Neuronal stem cell (in vitro differentiated cells): ENCODE results near the gene CRAT.
"Not testable (repeated sequence)": the region's sequence is repeated elsewhere in the genome, so short reads cannot be mapped to it uniquely, and the experiment has no call there.

Source experiments
- DNase-seq: peaks from one replicate; pipeline ENCODE4 v3.0.0-alpha.2; 2013; ENCODE audit warnings: low spot score
- H2AFZ ChIP-seq: one replicate; pipeline ENCODE4 v1.6.1; 2013; ENCODE audit warnings: mild to moderate bottlenecking, low read length, inconsistent platforms
- H2AK5ac ChIP-seq: 2 replicates; pipeline ENCODE4 v1.6.1; 2013; ENCODE audit warnings: low read depth, mild to moderate bottlenecking, inconsistent platforms, low read length, moderate library complexity, mixed read lengths
- H2BK120ac ChIP-seq: 2 replicates; pipeline ENCODE4 v1.6.1; 2013; ENCODE audit warnings: low read depth, mild to moderate bottlenecking, inconsistent platforms, low read length, moderate library complexity, mixed read lengths
- H2BK12ac ChIP-seq: one replicate; pipeline ENCODE4 v1.6.1; 2013; ENCODE audit warnings: low read length, inconsistent platforms
- H2BK15ac ChIP-seq: 2 replicates; pipeline ENCODE4 v1.6.1; 2013; ENCODE audit warnings: mild to moderate bottlenecking, low read length, inconsistent platforms, mixed read lengths
- H2BK5ac ChIP-seq: one replicate; pipeline ENCODE4 v1.6.1; 2013; ENCODE audit warnings: inconsistent platforms, mild to moderate bottlenecking, low read length, moderate library complexity
- H3K14ac ChIP-seq: one replicate; pipeline ENCODE4 v1.6.1; 2013; ENCODE audit warnings: low read length, inconsistent platforms
- H3K18ac ChIP-seq: 2 replicates; pipeline ENCODE4 v1.6.1; 2013; ENCODE audit warnings: low read length, inconsistent platforms
- H3K23ac ChIP-seq: 2 replicates; pipeline ENCODE4 v1.6.1; 2013; ENCODE audit warnings: low read depth, mild to moderate bottlenecking, mixed read lengths, low read length, inconsistent platforms; ENCODE audit not compliant: poor library complexity
- H3K27ac ChIP-seq: replicated peaks from 3 replicates; pipeline ENCODE4 v1.5.1; 2013; ENCODE audit warnings: low read length, inconsistent platforms
- H3K27me3 ChIP-seq, 3 experiments: 2 replicates each; pipeline ENCODE4 v1.6.1; 2013; ENCODE audit warnings: low read length in 3 of 3, mild to moderate bottlenecking in 2 of 3, inconsistent platforms in 1 of 3, low read depth in 1 of 3, mixed read lengths in 1 of 3, moderate library complexity in 1 of 3; ENCODE audit not compliant: control insufficient read depth in 3 of 3, insufficient read depth in 3 of 3
- H3K36me3 ChIP-seq, 2 donors: replicated peaks in 1 of 2; 2 replicates each; pipeline ENCODE4 v1.6.1; 2013; ENCODE audit warnings: low read length in 2 of 2; ENCODE audit not compliant: control insufficient read depth in 2 of 2, insufficient read depth in 2 of 2
- H3K4ac ChIP-seq: 2 replicates; pipeline ENCODE4 v1.6.1; 2013; ENCODE audit warnings: inconsistent platforms, mild to moderate bottlenecking, low read length, moderate library complexity
- H3K4me1 ChIP-seq, 2 donors: 1 replicate in 1 of 2; 2 replicates in 1 of 2; pipeline ENCODE4 v1.6.1; 2013; ENCODE audit warnings: low read length in 2 of 2, low read depth in 1 of 2; ENCODE audit not compliant: control insufficient read depth in 2 of 2, insufficient read depth in 1 of 2
- H3K4me2 ChIP-seq: one replicate; pipeline ENCODE4 v1.6.1; 2013; ENCODE audit warnings: mild to moderate bottlenecking, low read length, inconsistent platforms; ENCODE audit not compliant: insufficient read depth, poor library complexity, severe bottlenecking
- H3K4me3 ChIP-seq, 2 donors: 2 replicates each; pipeline ENCODE4 v1.5.1; 2013; ENCODE audit warnings: low read length in 2 of 2, mild to moderate bottlenecking in 2 of 2, inconsistent platforms in 1 of 2, moderate library complexity in 1 of 2
- H3K79me1 ChIP-seq: one replicate; pipeline ENCODE4 v1.6.1; 2013; ENCODE audit warnings: low read depth, mild to moderate bottlenecking, inconsistent platforms, low read length, moderate library complexity
- H3K9ac ChIP-seq: one replicate; pipeline ENCODE4 v1.6.1; 2013; ENCODE audit warnings: mild to moderate bottlenecking, low read depth, low read length, inconsistent platforms; ENCODE audit not compliant: poor library complexity
- H3K9me3 ChIP-seq, 2 donors: replicated peaks in 1 of 2; 2 replicates each; pipeline versions ENCODE3 to v1.6.1; 2013; ENCODE audit warnings: low read length in 2 of 2, mild to moderate bottlenecking in 2 of 2, inconsistent platforms in 1 of 2, low read depth in 1 of 2, mixed read lengths in 1 of 2, moderate library complexity in 1 of 2; ENCODE audit not compliant: control insufficient read depth in 2 of 2, insufficient read depth in 1 of 2
- H4K8ac ChIP-seq: one replicate; pipeline ENCODE4 v1.6.1; 2013; ENCODE audit warnings: low read depth, mild to moderate bottlenecking, inconsistent platforms, low read length, moderate library complexity
- H4K91ac ChIP-seq: one replicate; pipeline ENCODE4 v1.6.1; 2013; ENCODE audit warnings: low read length, low read depth, mild to moderate bottlenecking, inconsistent platforms; ENCODE audit not compliant: poor library complexity
- WGBS, 2 donors: extraction: QIAGEN DNeasy Blood & Tissue Kit; methylation state at CpG; one replicate each; pipeline ENCODE4 v1.1.7; 2013; ENCODE audit warnings: missing lambda C conversion rate in 2 of 2, mixed read lengths in 1 of 2; ENCODE audit not compliant: insufficient read length in 2 of 2, insufficient replicate concordance in 1 of 2; ENCODE audit errors: extremely low coverage in 2 of 2; 5-methylcytosine and 5-hydroxymethylcytosine counted together

CRAT gene

DNA sequence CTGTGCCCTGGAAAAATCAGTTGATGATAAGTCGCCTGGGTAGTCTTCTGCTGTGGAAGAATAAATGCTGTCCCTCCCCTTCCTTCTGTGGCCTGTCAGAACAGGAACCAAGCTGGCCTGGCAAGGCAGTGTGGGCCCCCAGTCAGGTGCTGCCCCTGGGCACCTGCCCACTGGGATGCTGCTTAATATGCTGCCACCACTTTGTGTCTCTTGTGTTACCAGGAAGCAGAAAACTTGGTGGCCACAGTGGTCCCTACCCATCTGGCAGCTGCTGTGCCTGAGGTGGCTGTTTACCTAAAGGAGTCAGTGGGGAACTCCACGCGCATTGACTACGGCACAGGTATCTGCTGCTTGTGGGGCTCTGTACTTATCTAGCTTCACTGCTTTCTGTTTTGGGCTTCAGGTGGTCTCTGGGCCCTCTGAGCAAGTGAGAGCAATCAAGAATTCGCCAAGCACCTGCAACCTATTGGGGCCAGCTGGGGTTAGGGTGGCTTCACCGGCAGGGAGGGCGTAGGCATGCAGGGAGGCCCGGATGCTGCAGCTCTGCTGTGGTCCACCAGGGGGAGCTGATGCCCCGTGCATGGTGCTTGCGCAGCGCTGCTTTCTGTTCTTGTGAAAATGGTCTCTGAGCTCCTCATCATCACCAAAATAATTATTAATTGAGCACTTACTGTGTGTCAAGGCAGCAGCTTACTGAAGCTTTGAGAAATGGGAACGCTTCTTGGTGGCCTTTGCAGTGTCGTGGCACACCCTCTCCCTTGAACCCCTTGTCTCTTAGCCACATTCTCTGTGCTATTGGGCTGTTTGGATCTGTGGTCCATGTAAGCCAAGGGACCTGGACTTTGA, 20.9 kb upstream of the CRAT start:
- H3K4ac ChIP-seq: no peak overlapping the region
- no peak overlapping the region for H3K9ac ChIP-seq
- no peak overlapping the region for H2BK120ac ChIP-seq
- H3K4me2 ChIP-seq: no peak overlapping the region
- no peaks in the 10 kb centered on the region for H3K27me3 ChIP-seq
- no peak overlapping the region for H3K14ac ChIP-seq
- no peak overlapping the region for H4K91ac ChIP-seq
- no peaks in the 10 kb centered on the region for H3K9me3 ChIP-seq
- peak overlapping the region; percentile 16 for H3K27ac ChIP-seq
- H3K4me1 ChIP-seq: peaks cover 10 to 14% of the 10 kb centered on the region in 2 donors
- H3K23ac ChIP-seq: peak overlapping the region; percentile 37
- no peak overlapping the region for H2BK15ac ChIP-seq
- WGBS, 2 donors: no CpG with 5 or more reads among the region's 13 CpGs
- H2AK5ac ChIP-seq: peak overlapping the region; percentile 63
- no peak overlapping the region for H2AFZ ChIP-seq
- no peak for DNase-seq
- no peak overlapping the region for H4K8ac ChIP-seq
- no peak overlapping the region for H3K18ac ChIP-seq
- H2BK12ac ChIP-seq: no peak overlapping the region
- H2BK5ac ChIP-seq: peak overlapping the region; percentile 22
- H3K4me3 ChIP-seq: no peak overlapping the region
- H3K36me3 ChIP-seq: peaks cover 28 to 80% of the 10 kb centered on the region in 2 donors
- H3K79me1 ChIP-seq: no peaks in the 10 kb centered on the region

DNA sequence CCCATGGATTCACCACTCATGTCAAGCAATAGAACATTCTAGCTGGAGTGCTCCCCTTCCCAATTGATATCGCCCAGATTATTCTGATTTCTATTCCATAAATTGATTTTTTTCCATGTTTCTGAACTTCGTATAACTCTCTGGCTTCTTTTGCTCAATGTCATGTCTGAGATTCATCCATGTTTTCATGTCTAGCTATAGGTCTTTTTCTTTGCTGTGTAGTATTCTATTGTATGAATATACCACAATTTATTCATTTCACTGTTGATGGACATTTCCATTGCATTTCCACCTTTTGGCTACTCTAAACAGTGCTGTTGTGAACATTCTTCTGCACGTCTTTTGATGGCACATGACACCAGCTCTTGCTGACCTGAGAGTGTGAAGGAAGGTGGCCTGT, 20.2 kb upstream of the CRAT start:
- H3K27ac ChIP-seq: peak overlapping the region; percentile 16
- no peak overlapping the region for H2AFZ ChIP-seq
- H3K36me3 ChIP-seq: peaks cover 24 to 75% of the 10 kb centered on the region in 2 donors
- H3K18ac ChIP-seq: no peak overlapping the region
- peak overlapping the region; percentile 37 for H3K23ac ChIP-seq
- no peak overlapping the region for H4K91ac ChIP-seq
- H3K9ac ChIP-seq: no peak overlapping the region
- H3K79me1 ChIP-seq: no peaks in the 10 kb centered on the region
- no peak overlapping the region for H2BK15ac ChIP-seq
- no peaks in the 10 kb centered on the region for H3K9me3 ChIP-seq
- no peak overlapping the region for H4K8ac ChIP-seq
- H2BK12ac ChIP-seq: no peak overlapping the region
- H3K4me1 ChIP-seq: peaks cover 14 to 16% of the 10 kb centered on the region in 2 donors
- H2AK5ac ChIP-seq: no peak overlapping the region
- WGBS, 2 donors: no CpG with 5 or more reads among the region's 3 CpGs
- H3K27me3 ChIP-seq: no peaks in the 10 kb centered on the region
- H3K14ac ChIP-seq: no peak overlapping the region
- H2BK120ac ChIP-seq: no peak overlapping the region
- no peak overlapping the region for H3K4me3 ChIP-seq
- no peak for DNase-seq
- no peak overlapping the region for H3K4me2 ChIP-seq
- H3K4ac ChIP-seq: no peak overlapping the region
- no peak overlapping the region for H2BK5ac ChIP-seq

DNA sequence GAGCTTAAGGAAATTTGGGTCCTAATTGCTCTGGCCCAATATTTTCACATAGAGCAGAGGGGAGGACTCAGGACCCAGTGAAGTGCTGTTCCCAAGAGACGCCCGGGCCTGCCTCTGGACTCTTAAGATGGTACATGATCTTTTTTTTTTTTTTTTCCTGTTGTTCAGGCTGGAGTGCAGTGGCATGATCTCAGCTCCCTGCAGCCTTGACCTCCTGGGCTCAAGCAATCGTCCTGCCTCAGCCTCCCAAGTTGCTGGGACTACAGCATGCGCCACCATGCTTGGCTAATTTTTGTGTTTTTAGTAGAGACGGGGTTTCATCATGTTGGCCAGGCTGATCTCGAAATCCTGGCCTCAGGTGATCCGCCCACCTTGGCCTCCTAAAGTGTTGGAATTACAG, 19.7 kb upstream of the CRAT start:
- not testable (repeated sequence) for H2AK5ac ChIP-seq

GRCh38 chr9:129128689-129129088, 18.1 kb upstream of the CRAT start:
- H2BK12ac ChIP-seq: no peak overlapping the region
- H3K9ac ChIP-seq: no peak overlapping the region
- H2AK5ac ChIP-seq: peak overlapping the region; percentile 36
- no peak overlapping the region for H4K91ac ChIP-seq
- no peak overlapping the region for H2BK5ac ChIP-seq
- no peak overlapping the region for H3K18ac ChIP-seq
- no peak overlapping the region for H2AFZ ChIP-seq
- H3K4me2 ChIP-seq: no peak overlapping the region
- H3K9me3 ChIP-seq: no peaks in the 10 kb centered on the region
- H3K4me3 ChIP-seq: no peak overlapping the region
- H2BK15ac ChIP-seq: peak overlapping the region; percentile 50
- no peaks in the 10 kb centered on the region for H3K79me1 ChIP-seq
- H3K14ac ChIP-seq: no peak overlapping the region
- H3K27ac ChIP-seq: no peak overlapping the region
- H4K8ac ChIP-seq: no peak overlapping the region
- peak overlapping the region; percentile 72 for H3K4ac ChIP-seq
- H3K27me3 ChIP-seq: no peaks in the 10 kb centered on the region
- no peak overlapping the region for H3K23ac ChIP-seq
- no peak for DNase-seq
- WGBS, 2 donors: no CpG with 5 or more reads among the region's 5 CpGs
- peaks cover 24 to 75% of the 10 kb centered on the region in 2 donors for H3K36me3 ChIP-seq
- H2BK120ac ChIP-seq: no peak overlapping the region
- peaks cover 16% of the 10 kb centered on the region in 2 donors for H3K4me1 ChIP-seq

More for the DNA sequence above, 19.7 kb upstream of the CRAT start:
- H3K27me3 ChIP-seq, H2BK120ac ChIP-seq, H2BK15ac ChIP-seq, H4K91ac ChIP-seq, H3K14ac ChIP-seq, H3K9me3 ChIP-seq, DNase-seq, H4K8ac ChIP-seq, H3K18ac ChIP-seq, H3K79me1 ChIP-seq, H3K23ac ChIP-seq, H2BK12ac ChIP-seq, H3K4me3 ChIP-seq, H3K27ac ChIP-seq, H3K9ac ChIP-seq, H3K4ac ChIP-seq, H3K4me2 ChIP-seq, H2AFZ ChIP-seq, H2BK5ac ChIP-seq: not testable (repeated sequence)
- Histone ChIP-seq H3K4me1 (peaks cover 16% of the 10 kb centered on the region in 2 donors), H3K36me3 (peaks cover 26 to 74% of the 10 kb centered on the region in 2 donors)
- no CpG with 5 or more reads among the region's 7 CpGs for WGBS, 2 donors
